ENCODE measurements around the gene GIGYF2. TPM values are rescaled to one million over a fixed set of nuclear protein-coding genes. Genes with fewer than 3 reads are reported as not detected.

Gene GIGYF2
- total RNA-seq, 1 experiment from 2014 or later = 55.3 TPM

GRCh38 chr2:232777276-232777675, 80.1 kb downstream of the GIGYF2 start:
- no peak overlapping the region for H3T11ph ChIP-seq (ENCODE audit: low read length)
- H3K79me2 ChIP-seq (ENCODE audit: insufficient read depth, low read length) = no peaks in the 10 kb centered on the region
- H4K91ac ChIP-seq (ENCODE audit: insufficient read length, low read depth, low read length) = no peak overlapping the region
- H3K27ac ChIP-seq (ENCODE audit: insufficient read length, low read depth, low read length) = no peak overlapping the region
- TF ChIP-seq, protein P1, sequence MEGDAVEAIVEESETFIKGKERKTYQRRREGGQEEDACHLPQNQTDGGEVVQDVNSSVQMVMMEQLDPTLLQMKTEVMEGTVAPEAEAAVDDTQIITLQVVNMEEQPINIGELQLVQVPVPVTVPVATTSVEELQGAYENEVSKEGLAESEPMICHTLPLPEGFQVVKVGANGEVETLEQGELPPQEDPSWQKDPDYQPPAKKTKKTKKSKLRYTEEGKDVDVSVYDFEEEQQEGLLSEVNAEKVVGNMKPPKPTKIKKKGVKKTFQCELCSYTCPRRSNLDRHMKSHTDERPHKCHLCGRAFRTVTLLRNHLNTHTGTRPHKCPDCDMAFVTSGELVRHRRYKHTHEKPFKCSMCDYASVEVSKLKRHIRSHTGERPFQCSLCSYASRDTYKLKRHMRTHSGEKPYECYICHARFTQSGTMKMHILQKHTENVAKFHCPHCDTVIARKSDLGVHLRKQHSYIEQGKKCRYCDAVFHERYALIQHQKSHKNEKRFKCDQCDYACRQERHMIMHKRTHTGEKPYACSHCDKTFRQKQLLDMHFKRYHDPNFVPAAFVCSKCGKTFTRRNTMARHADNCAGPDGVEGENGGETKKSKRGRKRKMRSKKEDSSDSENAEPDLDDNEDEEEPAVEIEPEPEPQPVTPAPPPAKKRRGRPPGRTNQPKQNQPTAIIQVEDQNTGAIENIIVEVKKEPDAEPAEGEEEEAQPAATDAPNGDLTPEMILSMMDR (conservative IDR thresholded peaks at IDR 0.05) = no peak
- no peaks in the 10 kb centered on the region for H3K27me3 ChIP-seq (ENCODE audit: insufficient read depth, low read length)
- no peak overlapping the region for H2BK12ac ChIP-seq (ENCODE audit: insufficient read length, low read depth, low read length)
- H4K8ac ChIP-seq (replicated peaks; ENCODE audit: insufficient read length, low read depth, low read length) = no peak overlapping the region
- H3K9me3 ChIP-seq (ENCODE audit: control insufficient read depth, low read depth, low read length) = no peaks in the 10 kb centered on the region
- H2AFZ ChIP-seq (ENCODE audit: low read length) = no peak overlapping the region
- Mint-ChIP-seq H3K4me1 (peaks cover 6 to 15% of the 10 kb centered on the region in 2 experiments), H3K9me3 (no peaks in the 10 kb centered on the region), H3K36me3 (ENCODE audit: insufficient read depth in 1 of 3, low read depth in 3 of 3) (peaks cover 0 to 3% (median 2%) of the 10 kb centered on the region in 3 experiments; a peak in 2 of 7 replicates), H3K27me3 (ENCODE audit: low read depth) (no peaks in the 10 kb centered on the region), H3K27ac (no peak overlapping the region), H3K4me3 (no peak overlapping the region)
- H4K5ac ChIP-seq (ENCODE audit: insufficient read length, low read depth, low read length) = no peak overlapping the region
- H3K23ac ChIP-seq (ENCODE audit: insufficient read length, low read depth, low read length) = no peak overlapping the region
- no peaks in the 10 kb centered on the region for H3K79me1 ChIP-seq (ENCODE audit: insufficient read depth, low read depth, low read length, poor library complexity, severe bottlenecking)
- H3K14ac ChIP-seq (ENCODE audit: insufficient read depth, low read length) = no peak overlapping the region
- no peak overlapping the region for H3K56ac ChIP-seq (ENCODE audit: insufficient read length, low read depth, low read length)
- WGBS (ENCODE audit: extremely low coverage, insufficient read length, low lambda C conversion rate) = no CpG with 5 or more reads among the region's 5 CpGs
- H3K4me1 ChIP-seq (ENCODE audit: insufficient read depth, low read length) = no peaks in the 10 kb centered on the region
- no peak overlapping the region for H2BK20ac ChIP-seq (ENCODE audit: low read depth, low read length, poor library complexity, severe bottlenecking)
- no peak overlapping the region for H2AK5ac ChIP-seq (ENCODE audit: insufficient read length, low read length)
- H3K4me2 ChIP-seq (ENCODE audit: insufficient read depth, insufficient read length, low read length) = no peak overlapping the region
- H2BK5ac ChIP-seq (ENCODE audit: insufficient read length, low read length) = no peak overlapping the region
- no peak overlapping the region for H2BK120ac ChIP-seq (ENCODE audit: low read depth, low read length, poor library complexity, severe bottlenecking)
- no peak for DNase-seq
- H3K9ac ChIP-seq (ENCODE audit: extremely low read depth, insufficient read length, low read length) = no peak overlapping the region
- H4K20me1 ChIP-seq (ENCODE audit: control insufficient read depth, insufficient read depth, insufficient read length) = no peaks in the 10 kb centered on the region
- H3K18ac ChIP-seq (ENCODE audit: insufficient read length, low read depth, low read length) = no peak overlapping the region
- no peak overlapping the region for H3K4ac ChIP-seq (ENCODE audit: low read depth, low read length)
- no peak overlapping the region for H2BK15ac ChIP-seq (ENCODE audit: low read depth, low read length)
- no peaks in the 10 kb centered on the region for H3K23me2 ChIP-seq (ENCODE audit: insufficient read length, low read depth, low read length, poor library complexity, severe bottlenecking)

All from H9 (cell line).